Activated CD8-positive, alpha-beta memory T cell treated with anti-CD3 and anti-CD28 coated beads, Interleukin-2, amount 50 U/mL, for 1 hour (primary cell): Measurements from ENCODE around the gene ECE2.
A peak's percentile ranks its signal among the peaks of the same experiment; 100 is the strongest.
"Not testable (repeated sequence)": the region's sequence is repeated elsewhere in the genome, so short reads cannot be mapped to it uniquely, and the experiment has no call there.

Experiments
- DNase-seq: peaks from one replicate; pipeline ENCODE4 v3.0.0-alpha.2; 2020; ENCODE audit errors: extremely low read depth

ECE2 gene

DNA sequence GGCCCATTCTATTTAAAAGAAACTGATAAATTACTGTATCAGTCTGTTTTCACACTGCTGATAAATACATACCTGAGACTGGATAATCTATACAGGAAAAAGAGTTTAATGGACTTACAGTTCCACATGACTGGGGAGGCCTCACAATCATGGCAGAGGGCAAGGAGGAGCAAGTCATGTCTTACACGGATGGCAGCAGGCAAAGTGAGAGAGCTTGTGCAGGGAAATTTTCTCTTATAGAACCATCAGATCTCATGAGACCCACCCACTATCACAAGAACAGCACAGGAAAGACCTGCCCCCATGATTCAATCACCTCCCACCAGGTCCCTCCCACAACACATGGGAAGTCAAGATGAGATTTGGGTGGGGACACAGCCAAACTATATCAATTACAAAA lies 8.6 kb upstream of the ECE2 start:
- not testable (repeated sequence) for DNase-seq

DNA sequence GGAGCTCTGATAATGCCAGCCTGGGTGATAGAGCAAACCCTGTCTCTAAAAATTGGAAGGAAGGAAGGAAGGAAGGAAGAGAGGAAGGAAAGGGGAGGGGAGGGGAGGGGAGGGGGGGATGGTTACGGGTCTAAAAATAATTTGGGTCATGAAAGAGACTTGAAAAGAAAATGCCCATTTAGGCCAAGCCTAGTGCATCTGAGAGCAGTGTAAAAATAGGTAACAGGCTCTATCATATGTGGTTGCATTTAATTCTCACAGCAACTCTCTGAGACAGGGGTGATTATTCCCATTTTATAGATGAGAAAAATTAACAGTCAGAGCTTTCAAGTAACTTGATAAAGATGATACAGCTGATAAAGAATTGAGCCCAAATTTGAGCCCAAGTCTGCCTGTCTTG lies 3.6 kb upstream of the ECE2 start:
- no peak for DNase-seq

DNA sequence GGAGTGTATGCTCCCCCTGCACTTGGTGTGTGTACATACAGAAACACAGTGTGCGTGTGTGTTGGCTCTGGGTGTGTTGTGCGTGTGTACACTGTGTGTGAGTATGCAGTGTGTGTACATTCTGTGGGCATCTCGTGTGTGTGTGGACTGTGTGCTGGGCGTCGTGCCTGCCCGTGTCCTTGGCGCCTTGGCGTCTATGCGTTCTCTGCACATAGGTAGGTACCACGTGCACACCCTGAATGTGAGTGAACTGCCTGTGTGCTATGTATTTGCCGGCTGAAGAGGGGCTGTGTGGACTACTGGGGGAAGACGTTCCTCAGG lies 481 bp upstream of the ECE2 start:
- DNase-seq = no peak

DNA sequence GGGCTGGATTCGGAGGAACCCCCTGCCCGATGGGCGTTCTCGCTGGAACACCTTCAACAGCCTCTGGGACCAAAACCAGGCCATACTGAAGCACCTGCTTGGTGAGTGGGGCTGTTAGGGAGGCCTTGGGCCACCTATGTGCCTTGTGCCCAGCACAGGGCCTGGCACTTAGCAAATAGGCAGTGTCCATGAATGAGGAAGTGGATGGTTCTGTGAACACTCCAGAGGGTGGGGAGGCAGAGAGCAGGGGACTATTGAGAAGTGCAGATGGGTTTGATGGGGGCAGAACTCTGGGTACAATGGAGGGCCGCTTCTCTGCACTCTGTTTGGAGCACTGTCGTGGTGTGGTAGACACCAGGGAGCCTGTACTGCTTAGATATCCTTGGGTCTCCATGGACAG lies 1.5 kb downstream of the ECE2 start:
- no peak for DNase-seq

DNA sequence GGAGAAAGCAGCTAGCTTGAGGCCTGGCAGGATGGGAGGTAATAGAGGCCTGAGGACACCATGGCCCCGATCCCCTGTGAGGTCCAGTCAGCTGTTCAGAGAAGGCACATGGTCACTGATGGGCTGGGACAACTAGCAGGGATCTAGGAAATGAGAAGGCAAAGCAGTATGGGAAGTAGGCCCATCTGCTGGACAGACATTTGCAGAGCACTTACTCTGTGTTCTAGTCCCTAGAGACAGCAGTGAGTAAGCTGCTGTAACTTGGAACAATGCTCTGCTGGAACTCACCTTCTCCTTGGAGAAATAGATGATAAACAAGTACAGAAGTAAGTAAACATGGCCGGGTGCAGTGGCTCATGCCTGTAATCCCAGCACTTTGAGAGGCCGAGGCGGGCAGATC lies 7.1 kb downstream of the ECE2 start:
- DNase-seq = no peak

DNA sequence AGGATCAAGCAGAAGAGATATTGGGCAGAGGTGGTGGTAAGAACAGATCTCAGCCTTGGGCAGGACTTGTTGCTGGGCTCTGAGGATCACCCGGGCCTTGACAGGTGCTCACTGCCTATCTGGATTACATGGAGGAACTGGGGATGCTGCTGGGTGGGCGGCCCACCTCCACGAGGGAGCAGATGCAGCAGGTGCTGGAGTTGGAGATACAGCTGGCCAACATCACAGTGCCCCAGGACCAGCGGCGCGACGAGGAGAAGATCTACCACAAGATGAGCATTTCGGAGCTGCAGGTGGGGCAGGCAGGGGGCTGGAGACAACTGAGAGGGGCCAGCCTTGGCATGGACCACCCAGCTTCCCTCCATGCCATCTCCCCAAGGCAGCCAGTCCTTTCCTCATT lies 7.9 kb downstream of the ECE2 start:
- no peak for DNase-seq

DNA sequence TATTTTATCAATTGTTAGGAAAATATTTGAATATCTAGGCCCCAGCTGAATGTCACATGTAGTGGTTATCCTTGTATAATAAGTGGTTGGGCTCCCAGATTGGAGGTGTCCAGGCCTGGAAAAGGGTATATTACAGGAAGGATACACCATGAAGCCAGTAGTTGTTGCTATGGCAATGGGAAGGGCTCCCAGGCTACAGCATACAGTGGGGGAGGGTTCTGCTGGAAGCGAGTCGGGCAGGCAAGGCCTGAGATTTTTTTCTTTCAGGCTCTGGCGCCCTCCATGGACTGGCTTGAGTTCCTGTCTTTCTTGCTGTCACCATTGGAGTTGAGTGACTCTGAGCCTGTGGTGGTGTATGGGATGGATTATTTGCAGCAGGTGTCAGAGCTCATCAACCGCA lies 8.9 kb downstream of the ECE2 start:
- no peak for DNase-seq

DNA sequence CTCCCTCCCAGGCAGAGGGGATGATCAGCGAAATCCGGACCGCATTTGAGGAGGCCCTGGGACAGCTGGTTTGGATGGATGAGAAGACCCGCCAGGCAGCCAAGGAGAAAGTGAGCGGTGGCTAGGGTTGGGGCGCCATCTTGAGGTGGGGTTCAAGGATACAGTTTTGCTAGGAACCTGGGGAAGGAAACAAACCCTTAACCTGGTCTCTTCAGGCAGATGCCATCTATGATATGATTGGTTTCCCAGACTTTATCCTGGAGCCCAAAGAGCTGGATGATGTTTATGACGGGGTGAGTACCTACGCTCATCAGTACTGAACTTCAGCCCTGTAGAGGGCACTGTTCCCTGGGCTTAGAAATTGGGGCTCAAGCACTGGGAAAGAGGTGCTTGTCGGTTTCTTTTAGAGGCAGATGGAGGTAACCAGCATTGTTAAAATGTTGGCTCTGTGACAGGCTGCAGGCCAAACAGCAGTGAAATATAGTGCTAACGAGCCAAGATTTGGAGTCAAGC lies 13.7 kb downstream of the ECE2 start:
- DNase-seq = peak; percentile 14

DNA sequence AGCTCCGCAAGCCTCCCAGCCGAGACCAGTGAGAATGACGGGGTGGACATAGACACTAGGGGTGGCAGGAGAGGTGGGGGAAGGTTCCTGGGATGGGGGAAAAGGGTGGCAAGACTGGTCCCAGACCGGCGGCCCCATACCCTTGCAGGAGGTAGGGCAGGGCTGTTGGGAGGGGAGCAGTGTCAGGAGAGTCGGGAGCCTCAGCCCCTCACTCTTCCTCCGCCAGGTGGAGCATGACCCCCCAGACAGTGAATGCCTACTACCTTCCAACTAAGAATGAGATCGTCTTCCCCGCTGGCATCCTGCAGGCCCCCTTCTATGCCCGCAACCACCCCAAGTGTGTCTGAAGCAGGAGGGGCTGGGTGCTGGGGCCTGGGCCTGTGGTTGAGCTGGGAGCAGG lies 14.5 kb downstream of the ECE2 start:
- DNase-seq = no peak

DNA sequence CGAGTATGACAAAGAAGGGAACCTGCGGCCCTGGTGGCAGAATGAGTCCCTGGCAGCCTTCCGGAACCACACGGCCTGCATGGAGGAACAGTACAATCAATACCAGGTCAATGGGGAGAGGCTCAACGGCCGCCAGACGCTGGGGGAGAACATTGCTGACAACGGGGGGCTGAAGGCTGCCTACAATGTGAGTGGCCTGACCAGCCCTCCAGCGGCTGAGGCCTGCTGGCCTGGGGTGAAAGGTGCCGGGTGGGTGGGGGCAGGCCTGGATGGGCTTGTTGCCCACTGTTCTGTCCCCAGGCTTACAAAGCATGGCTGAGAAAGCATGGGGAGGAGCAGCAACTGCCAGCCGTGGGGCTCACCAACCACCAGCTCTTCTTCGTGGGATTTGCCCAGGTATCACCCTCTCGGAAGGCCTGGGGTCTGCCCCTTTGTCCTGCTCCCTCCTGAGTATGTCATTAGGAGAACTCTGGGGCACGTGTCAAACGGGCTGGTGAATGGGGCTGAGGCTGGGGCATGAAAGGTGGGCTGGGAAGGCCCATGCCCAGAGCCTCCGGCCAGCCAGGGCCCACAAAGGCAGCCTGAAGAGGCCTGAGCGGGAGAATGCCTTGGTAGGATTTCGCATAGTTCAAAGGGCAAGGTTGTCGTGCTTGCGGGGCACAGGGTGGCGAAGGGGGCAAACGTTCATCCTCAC lies 15.4 kb downstream of the ECE2 start:
- DNase-seq = no peak

DNA sequence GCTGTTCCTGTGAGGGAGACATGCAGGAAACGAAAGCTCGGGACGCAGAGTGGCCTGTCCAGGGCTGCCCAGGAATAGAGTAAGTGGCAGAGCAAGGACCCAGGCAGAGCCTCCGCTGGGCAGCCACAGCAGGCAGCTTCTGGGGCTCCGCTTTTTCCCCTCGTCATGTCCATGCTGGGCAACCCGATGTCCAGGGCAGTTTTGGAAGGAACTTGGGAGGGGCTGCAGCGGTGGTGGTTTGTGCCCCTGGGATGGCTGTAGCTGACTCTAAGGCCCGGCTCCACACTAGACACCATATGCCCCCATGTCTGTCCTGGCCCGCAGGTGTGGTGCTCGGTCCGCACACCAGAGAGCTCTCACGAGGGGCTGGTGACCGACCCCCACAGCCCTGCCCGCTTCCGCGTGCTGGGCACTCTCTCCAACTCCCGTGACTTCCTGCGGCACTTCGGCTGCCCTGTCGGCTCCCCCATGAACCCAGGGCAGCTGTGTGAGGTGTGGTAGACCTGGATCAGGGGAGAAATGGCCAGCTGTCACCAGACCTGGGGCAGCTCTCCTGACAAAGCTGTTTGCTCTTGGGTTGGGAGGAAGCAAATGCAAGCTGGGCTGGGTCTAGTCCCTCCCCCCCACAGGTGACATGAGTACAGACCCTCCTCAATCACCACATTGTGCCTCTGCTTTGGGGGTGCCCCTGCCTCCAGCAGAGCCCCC lies 16.1 kb downstream of the ECE2 start:
- no peak for DNase-seq

DNA sequence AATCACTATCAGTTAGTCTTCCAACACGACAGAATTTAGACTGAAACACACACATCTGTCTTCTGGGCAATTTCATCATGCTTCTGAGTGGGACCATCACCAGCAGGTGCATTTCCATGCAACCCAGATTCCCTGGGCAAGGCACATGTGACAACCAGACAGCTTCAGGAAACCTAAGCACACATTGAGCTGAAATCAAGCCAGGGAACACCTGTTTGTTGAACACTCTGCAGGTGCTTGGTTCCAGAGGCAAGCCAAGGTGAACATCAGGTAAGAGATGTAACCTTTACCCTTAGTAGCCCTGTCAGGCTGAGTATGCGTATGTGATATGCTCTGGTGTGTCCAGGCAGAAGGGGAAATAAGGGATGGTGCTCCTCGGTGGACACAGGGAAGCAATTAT lies 19.9 kb downstream of the ECE2 start:
- DNase-seq = no peak

DNA sequence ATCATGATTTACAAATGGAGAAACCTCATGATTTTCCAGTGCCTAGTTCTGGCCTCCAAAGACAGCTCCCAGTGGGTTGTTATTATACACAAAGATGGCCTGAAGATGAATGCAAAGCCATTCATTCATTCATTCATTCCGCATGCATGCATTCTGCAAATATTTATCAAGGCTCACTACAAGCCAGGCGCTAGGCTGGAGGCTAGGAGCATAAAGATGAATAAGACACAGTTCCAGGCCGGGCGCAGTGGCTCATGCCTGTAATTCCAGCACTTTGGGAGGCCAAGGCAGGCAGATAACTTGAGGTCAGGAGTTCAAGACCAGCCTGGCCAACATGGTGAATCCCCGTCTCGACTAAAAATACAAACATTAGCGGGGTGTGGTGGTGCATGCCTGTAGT lies 20.8 kb downstream of the ECE2 start:
- no peak for DNase-seq

DNA sequence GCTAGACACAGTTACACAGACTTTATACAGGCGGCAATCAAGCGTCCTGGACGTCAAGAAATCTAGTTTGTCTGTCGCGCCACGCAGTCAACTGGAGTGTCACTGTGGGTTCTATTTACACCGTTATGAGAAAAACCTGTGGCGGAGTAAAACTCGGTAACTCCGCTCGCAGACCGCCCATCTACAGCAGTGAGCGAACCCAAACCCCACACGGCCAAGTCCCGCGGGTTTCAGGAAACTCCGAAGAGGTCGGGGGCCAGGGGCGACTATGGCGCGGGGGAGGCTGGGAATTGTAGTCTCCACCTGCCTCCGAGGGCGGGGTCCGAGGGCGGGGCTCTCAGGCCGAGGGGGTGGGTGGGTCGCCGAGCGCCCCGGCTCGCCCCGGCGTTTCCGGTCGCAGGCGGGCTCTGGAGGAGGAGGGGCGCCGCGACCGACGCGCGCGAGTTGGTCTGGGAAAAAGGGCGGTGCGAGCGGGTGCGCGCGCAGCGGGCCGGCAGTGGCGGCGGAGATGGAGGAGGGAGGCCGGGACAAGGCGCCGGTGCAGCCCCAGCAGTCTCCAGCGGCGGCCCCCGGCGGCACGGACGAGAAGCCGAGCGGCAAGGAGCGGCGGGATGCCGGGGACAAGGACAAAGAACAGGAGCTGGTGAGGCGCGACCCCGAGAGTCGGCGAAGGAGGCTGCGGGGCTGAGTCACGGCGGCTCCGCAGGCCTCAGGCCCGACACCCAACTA lies 23.1 kb downstream of the ECE2 start, which contains the start of gene PSMD2:
PSMD2 (plus strand) TSS at position 483 of the 729 bp plus-strand sequence; CDS start at position 509, 26 bp downstream.
- DNase-seq = peak; percentile 92

DNA sequence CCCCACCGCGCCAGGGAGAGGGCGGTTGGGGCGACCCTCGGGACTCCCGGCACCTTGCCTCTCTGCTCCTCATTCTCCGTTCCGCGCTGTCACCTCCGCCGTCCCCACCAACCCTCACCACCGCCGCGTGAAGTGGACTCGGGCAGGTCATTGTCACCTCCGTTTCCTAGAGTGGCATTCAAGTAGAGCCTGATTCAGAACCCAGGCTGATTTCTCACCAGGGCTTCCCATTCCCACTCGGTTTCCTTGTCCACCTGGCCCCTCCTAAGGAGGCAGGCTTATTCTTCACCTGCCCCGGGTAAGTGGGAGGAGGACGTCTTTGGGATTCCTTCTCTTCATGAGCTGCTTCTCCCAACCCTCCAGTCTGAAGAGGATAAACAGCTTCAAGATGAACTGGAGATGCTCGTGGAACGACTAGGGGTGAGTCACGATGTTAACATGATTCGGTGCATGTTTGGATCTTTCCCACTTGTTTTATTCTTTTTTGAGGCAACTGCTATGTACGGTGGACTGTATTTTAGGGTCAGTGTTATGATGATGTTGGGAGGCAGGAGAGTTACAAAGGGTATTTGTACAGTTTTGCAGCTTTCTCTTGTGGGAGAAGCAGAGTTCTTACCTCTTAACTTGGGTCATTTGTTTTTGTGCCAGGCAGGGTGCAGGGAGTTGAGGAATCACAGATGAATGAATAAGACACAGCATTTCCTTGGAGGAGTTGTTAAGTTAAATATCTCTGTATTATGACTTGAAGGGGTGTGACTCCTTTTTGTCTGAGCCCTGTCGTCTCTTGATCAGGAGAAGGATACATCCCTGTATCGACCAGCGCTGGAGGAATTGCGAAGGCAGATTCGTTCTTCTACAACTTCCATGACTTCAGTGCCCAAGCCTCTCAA lies 23.9 kb downstream of the ECE2 start:
- no peak for DNase-seq

DNA sequence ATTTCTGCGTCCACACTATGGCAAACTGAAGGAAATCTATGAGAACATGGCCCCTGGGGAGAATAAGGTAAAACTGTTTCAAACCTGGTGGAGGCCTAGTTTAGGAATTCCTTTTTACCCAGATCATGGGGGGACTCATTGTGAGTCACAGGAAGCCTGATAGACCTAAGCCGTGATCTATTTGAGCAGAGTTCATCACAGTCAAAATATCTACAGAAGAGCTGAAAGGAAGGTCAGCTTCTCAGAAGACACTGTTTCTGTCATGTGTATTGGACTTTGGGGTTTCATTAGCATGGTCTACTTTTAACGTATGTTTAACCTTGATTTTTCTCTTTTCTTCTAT lies 24.5 kb downstream of the ECE2 start:
- DNase-seq = no peak

DNA sequence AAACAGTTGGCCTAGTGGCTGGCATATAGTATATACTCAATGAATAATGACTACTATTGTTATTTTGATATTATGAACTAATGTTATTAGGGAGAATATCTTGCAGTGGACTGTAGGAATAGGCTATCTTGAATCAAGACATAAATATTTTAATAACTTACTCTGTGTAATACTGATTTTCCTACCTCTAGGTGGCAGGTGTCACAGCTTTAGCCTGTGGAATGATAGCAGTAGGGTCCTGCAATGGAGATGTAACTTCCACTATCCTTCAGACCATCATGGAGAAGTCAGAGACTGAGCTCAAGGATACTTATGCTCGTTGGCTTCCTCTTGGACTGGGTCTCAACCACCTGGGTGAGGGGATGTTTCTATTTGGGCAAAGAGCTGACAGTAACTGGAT lies 29.8 kb downstream of the ECE2 start:
- DNase-seq = no peak

DNA sequence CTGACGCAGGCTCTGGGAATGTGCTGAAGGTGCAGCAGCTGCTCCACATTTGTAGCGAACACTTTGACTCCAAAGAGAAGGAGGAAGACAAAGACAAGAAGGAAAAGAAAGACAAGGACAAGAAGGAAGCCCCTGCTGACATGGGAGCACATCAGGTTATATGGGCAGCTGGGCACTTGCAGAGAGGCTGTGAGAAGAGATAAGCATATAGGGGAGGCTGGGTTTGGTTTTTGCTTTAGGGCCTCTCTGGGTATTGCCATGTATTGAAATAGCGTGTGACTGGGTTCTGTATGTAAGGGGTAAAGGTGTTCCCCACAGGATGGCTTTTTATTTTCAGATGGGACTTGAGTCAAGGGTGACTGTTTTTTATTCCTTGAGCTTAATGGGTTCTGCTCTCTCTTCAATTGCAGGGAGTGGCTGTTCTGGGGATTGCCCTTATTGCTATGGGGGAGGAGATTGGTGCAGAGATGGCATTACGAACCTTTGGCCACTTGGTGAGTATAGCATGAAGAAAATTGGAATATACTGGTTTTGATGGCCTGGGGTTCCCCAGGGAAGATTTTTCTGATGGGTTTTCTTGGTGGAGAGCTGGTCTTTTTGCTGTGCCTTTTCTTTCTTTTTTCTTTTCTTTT lies 30.6 kb downstream of the ECE2 start:
- DNase-seq = no peak

DNA sequence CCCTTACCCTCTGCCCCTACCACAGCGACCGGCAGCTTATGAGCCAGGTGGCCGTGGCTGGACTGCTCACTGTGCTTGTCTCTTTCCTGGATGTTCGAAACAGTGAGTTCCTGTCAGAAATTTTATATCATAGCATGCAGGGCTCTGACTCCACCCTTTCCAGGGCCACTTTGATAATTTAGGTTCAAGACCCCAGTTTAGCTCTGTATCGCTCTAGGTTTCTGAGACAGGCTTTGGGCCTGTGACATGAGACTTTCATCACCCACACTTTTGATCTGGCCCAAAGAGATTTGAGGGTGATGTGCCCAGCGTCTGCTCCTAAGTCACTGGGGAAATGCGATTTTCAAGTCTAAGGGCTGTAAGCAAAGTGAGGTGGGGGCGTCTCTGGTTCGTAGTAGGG lies 32.1 kb downstream of the ECE2 start:
- no peak for DNase-seq

DNA sequence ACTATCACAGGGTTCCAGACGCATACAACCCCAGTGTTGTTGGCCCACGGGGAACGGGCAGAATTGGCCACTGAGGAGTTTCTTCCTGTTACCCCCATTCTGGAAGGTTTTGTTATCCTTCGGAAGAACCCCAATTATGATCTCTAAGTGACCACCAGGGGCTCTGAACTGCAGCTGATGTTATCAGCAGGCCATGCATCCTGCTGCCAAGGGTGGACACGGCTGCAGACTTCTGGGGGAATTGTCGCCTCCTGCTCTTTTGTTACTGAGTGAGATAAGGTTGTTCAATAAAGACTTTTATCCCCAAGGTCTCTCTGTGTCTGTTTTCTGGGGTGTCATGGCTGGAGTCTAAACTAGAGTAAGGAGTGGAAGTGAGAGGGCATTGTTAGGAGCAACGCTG lies 32.9 kb downstream of the ECE2 start:
- DNase-seq = no peak

DNA sequence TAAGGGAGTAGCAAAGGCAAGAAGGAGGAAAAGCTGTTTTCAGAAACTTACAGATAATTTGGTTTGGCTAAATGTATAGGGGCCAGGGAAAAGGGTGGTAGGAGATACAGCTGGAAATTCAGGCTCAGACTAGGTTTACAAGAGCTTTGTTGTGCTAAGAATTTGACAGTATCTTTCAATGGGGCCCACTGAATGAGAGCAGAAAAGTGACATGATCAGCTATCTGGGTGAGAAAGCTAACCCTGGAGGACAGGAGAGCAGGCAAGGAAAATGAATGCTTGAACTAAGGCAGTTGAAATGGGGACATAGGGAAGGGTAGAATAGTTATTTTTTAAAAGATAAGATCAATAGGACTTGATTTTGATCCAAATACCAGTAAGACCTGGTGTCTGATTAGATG lies 35.8 kb downstream of the ECE2 start:
- no peak for DNase-seq

DNA sequence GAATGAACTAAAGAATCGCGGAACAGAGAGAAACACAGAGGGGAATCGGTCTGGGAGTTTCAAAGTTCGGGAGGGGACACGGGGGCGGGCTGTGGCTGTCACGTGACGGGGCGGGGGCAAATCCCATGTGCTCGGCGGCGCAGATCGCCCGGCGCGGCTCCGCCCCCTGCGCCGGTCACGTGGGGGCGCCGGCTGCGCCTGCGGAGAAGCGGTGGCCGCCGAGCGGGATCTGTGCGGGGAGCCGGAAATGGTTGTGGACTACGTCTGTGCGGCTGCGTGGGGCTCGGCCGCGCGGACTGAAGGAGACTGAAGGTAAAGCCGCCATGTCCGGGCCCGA lies 38.5 kb downstream of the ECE2 start, which contains the start of gene EIF4G1:
EIF4G1 (plus strand) TSS at position 244 of the 337 bp plus-strand sequence. CDS start 1,191 bp downstream, outside the sequence.
- DNase-seq = peak; percentile 72
